GM12891 (cell line): ENCODE results near the gene ZNF865.

ENCODE experiments used
- POLR2A ChIP-seq: IDR thresholded peaks from 2 replicates; pipeline ENCODE4 v1.6.1; 2011; ENCODE audit warnings: low read depth, low read length, control low read depth
- POLR2AphosphoS5 ChIP-seq: IDR thresholded peaks from 2 replicates; pipeline ENCODE4 v1.6.1; 2011; ENCODE audit warnings: low read depth, low read length, control low read depth

- TF ChIP-seq POLR2AphosphoS5 (no peak), POLR2A (no peak)
Measured at GRCh38 chr19:55584871-55585270, 20.6 kb upstream of the ZNF865 start.
